GM12878 (cell line): ENCODE results near the gene SUSD1. TPM values are rescaled to one million over a fixed set of nuclear protein-coding genes. Genes with fewer than 3 reads are reported as not detected.

Experiments used
- BMI1 ChIP-seq: fragments of 450-650 bp; IDR thresholded peaks from 2 replicates; pipeline ENCODE4 v1.6.1; 2016; ENCODE audit warnings: mild to moderate bottlenecking, moderate library complexity, borderline replicate concordance
- DPF2 ChIP-seq: fragments of 450-650 bp; IDR thresholded peaks from 2 replicates; pipeline ENCODE4 v1.6.1; 2017; ENCODE audit warnings: mild to moderate bottlenecking
- NFXL1 ChIP-seq: fragments of 450-650 bp; IDR thresholded peaks from 2 replicates; pipeline ENCODE4 v1.6.1; 2017; ENCODE audit warnings: antibody characterized with exemption, mild to moderate bottlenecking, borderline replicate concordance
- NR2C2 ChIP-seq: IDR thresholded peaks from 2 replicates; pipeline ENCODE4 v1.6.1; 2011; ENCODE audit warnings: borderline replicate concordance, low read depth; ENCODE audit not compliant: control insufficient read depth, insufficient read length
- RAD51 ChIP-seq: fragments of 450-650 bp; IDR thresholded peaks from 2 replicates; pipeline ENCODE4 v1.6.1; 2016; ENCODE audit warnings: moderate library complexity, mild to moderate bottlenecking, inconsistent platforms
- RUNX3 ChIP-seq: IDR thresholded peaks from 2 replicates; pipeline ENCODE4 v1.6.1; 2012; ENCODE audit warnings: low read length, inconsistent platforms
- SPI1 ChIP-seq: IDR thresholded peaks from 2 replicates; pipeline ENCODE4 v1.6.1; 2011; ENCODE audit warnings: low read depth, mild to moderate bottlenecking, low read length, moderate library complexity, borderline replicate concordance; ENCODE audit not compliant: insufficient read depth
- WRNIP1 ChIP-seq: IDR thresholded peaks from 2 replicates; pipeline ENCODE4 v1.6.1; 2011; ENCODE audit warnings: low read depth, low read length, improper control_type of control experiment, borderline replicate concordance
- ZNF217 ChIP-seq: fragments of 450-650 bp; IDR thresholded peaks from 2 replicates; pipeline ENCODE4 v1.6.1; 2017; ENCODE audit warnings: antibody characterized with exemption, mild to moderate bottlenecking
- polyA plus RNA-seq, 11 experiments: library from polyadenylated mRNA; depleted of rRNA in 4 of 11; unstranded in 6 of 11; stranded (reverse) in 5 of 11; fragments of >200 nt; fragmentation: Nextera tagmentation in 4 of 11; fragmentation: Illumina TruSeq in 1 of 11; extraction: Ambion mirVana in 4 of 11; extraction: Trizol in 1 of 11; gene quantifications; 1 replicate in 1 of 11; 2 replicates in 10 of 11; pipeline versions ENCODE4 v1.2.1 to v1.2.3, GENCODE V29; 2011 to 2016; ENCODE audit warnings: inconsistent platforms in 2 of 11, missing spikeins in 2 of 11, low read depth in 1 of 11
- total RNA-seq, 4 experiments: library from RNA; depleted of rRNA in 3 of 4; stranded (reverse); fragments of >200 nt in 3 of 4; fragmentation: Illumina TruSeq in 1 of 4; extraction: Trizol in 1 of 4; gene quantifications; 2 replicates each; pipeline versions ENCODE4 v1.2.1 to v1.2.3, GENCODE V29; 2013 to 2021
- TF ChIP-seq, protein P1 (sequence below): fragments of 450-650 bp; IDR thresholded peaks from 2 replicates; pipeline ENCODE4 v1.6.1; 2017; ENCODE audit warnings: mild to moderate bottlenecking, low read depth, inconsistent platforms; ENCODE audit not compliant: poor library complexity, severe bottlenecking
- TF ChIP-seq, protein P2 (sequence below): fragments of 450-650 bp; formaldehyde crosslinking; IDR thresholded peaks from 2 replicates; pipeline ENCODE4 v1.4.0; 2020; ENCODE audit warnings: mild to moderate bottlenecking, moderate library complexity
- TF ChIP-seq, protein P3 (sequence below): fragments of 450-650 bp; formaldehyde crosslinking; IDR thresholded peaks from 2 replicates; pipeline ENCODE4 v1.5.0; 2022; ENCODE audit warnings: mild to moderate bottlenecking, missing genetic modification characterization
- TF ChIP-seq, protein P4 (sequence below): IDR thresholded peaks from 2 replicates; pipeline ENCODE4 v1.6.1; 2012; ENCODE audit warnings: improper control_type of control experiment, low read depth, low read length; ENCODE audit not compliant: insufficient replicate concordance

Gene SUSD1
- total and polyA plus RNA-seq, 10 of the 15 experiments (the other 5 are each of a cell fraction or from before 2014, with no cell fraction given): 6.7 to 20.8 (median 13.2) TPM

DNA sequence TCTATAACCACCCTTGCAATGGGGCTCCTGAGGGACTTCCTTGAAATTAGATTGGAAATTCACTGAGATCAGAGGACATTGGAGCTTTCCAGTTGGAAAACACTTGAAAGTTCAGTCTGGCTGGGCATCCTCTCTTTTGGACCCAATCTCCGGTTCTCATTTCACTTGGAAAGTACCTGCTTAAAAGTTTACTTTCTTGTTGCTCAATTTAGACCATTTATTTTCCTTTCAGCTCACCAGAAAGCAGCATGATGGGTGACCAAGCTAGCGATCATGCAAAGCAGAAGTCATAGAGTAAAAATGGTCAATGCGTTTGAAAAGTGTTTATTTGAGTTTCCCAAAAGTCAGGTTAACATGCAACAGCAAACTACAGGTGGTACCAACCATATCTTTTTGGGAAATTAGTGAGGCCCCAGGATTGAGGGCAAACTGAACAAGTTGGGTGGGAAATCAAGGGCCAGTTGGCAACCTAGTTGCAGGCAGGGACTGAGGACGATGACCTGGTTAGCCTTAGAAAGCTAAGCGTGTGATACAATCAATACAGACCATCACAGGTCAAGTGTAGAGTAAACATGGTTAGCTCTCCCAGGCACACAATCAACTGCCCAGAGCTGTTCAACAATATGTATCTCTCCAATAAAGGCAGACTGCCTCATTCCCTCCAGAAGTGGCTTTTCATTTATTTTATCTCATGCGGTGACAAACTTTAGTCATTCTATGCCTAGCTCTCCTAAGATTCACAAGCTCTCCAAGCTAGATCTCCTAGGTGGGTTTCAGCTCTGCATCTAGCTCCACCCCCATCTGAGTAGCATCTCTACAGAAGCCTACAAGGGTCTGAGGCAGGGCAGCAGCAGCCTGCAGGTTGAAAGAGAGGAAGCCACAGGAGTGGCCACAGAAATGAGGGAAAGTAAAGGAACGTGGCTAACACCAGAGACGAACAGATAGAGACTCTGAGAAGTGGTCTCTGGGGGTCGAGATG is 141.6 kb downstream of the SUSD1 start (continued):
- TF ChIP-seq, protein P1, sequence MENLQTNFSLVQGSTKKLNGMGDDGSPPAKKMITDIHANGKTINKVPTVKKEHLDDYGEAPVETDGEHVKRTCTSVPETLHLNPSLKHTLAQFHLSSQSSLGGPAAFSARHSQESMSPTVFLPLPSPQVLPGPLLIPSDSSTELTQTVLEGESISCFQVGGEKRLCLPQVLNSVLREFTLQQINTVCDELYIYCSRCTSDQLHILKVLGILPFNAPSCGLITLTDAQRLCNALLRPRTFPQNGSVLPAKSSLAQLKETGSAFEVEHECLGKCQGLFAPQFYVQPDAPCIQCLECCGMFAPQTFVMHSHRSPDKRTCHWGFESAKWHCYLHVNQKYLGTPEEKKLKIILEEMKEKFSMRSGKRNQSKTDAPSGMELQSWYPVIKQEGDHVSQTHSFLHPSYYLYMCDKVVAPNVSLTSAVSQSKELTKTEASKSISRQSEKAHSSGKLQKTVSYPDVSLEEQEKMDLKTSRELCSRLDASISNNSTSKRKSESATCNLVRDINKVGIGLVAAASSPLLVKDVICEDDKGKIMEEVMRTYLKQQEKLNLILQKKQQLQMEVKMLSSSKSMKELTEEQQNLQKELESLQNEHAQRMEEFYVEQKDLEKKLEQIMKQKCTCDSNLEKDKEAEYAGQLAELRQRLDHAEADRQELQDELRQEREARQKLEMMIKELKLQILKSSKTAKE: peak; percentile 28
- TF ChIP-seq RUNX3 (no peak), DPF2 (no peak), RAD51 (no peak), ZNF217 (no peak), WRNIP1 (no peak), NR2C2 (no peak), NFXL1 (no peak), BMI1 (no peak), SPI1 (peak; percentile 53; the same call in 1 of the 2 replicates)
- TF ChIP-seq, protein P2, sequence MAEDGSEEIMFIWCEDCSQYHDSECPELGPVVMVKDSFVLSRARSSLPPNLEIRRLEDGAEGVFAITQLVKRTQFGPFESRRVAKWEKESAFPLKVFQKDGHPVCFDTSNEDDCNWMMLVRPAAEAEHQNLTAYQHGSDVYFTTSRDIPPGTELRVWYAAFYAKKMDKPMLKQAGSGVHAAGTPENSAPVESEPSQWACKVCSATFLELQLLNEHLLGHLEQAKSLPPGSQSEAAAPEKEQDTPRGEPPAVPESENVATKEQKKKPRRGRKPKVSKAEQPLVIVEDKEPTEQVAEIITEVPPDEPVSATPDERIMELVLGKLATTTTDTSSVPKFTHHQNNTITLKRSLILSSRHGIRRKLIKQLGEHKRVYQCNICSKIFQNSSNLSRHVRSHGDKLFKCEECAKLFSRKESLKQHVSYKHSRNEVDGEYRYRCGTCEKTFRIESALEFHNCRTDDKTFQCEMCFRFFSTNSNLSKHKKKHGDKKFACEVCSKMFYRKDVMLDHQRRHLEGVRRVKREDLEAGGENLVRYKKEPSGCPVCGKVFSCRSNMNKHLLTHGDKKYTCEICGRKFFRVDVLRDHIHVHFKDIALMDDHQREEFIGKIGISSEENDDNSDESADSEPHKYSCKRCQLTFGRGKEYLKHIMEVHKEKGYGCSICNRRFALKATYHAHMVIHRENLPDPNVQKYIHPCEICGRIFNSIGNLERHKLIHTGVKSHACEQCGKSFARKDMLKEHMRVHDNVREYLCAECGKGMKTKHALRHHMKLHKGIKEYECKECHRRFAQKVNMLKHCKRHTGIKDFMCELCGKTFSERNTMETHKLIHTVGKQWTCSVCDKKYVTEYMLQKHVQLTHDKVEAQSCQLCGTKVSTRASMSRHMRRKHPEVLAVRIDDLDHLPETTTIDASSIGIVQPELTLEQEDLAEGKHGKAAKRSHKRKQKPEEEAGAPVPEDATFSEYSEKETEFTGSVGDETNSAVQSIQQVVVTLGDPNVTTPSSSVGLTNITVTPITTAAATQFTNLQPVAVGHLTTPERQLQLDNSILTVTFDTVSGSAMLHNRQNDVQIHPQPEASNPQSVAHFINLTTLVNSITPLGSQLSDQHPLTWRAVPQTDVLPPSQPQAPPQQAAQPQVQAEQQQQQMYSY (CRISPR knock-in tag): no peak
- TF ChIP-seq, protein P3, sequence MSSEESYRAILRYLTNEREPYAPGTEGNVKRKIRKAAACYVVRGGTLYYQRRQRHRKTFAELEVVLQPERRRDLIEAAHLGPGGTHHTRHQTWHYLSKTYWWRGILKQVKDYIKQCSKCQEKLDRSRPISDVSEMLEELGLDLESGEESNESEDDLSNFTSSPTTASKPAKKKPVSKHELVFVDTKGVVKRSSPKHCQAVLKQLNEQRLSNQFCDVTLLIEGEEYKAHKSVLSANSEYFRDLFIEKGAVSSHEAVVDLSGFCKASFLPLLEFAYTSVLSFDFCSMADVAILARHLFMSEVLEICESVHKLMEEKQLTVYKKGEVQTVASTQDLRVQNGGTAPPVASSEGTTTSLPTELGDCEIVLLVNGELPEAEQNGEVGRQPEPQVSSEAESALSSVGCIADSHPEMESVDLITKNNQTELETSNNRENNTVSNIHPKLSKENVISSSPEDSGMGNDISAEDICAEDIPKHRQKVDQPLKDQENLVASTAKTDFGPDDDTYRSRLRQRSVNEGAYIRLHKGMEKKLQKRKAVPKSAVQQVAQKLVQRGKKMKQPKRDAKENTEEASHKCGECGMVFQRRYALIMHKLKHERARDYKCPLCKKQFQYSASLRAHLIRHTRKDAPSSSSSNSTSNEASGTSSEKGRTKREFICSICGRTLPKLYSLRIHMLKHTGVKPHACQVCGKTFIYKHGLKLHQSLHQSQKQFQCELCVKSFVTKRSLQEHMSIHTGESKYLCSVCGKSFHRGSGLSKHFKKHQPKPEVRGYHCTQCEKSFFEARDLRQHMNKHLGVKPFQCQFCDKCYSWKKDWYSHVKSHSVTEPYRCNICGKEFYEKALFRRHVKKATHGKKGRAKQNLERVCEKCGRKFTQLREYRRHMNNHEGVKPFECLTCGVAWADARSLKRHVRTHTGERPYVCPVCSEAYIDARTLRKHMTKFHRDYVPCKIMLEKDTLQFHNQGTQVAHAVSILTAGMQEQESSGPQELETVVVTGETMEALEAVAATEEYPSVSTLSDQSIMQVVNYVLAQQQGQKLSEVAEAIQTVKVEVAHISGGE (CRISPR knock-in tag): 0 out of 2 replicates have a peak, but pooled peaks have one; percentile 14
- TF ChIP-seq, protein P4, sequence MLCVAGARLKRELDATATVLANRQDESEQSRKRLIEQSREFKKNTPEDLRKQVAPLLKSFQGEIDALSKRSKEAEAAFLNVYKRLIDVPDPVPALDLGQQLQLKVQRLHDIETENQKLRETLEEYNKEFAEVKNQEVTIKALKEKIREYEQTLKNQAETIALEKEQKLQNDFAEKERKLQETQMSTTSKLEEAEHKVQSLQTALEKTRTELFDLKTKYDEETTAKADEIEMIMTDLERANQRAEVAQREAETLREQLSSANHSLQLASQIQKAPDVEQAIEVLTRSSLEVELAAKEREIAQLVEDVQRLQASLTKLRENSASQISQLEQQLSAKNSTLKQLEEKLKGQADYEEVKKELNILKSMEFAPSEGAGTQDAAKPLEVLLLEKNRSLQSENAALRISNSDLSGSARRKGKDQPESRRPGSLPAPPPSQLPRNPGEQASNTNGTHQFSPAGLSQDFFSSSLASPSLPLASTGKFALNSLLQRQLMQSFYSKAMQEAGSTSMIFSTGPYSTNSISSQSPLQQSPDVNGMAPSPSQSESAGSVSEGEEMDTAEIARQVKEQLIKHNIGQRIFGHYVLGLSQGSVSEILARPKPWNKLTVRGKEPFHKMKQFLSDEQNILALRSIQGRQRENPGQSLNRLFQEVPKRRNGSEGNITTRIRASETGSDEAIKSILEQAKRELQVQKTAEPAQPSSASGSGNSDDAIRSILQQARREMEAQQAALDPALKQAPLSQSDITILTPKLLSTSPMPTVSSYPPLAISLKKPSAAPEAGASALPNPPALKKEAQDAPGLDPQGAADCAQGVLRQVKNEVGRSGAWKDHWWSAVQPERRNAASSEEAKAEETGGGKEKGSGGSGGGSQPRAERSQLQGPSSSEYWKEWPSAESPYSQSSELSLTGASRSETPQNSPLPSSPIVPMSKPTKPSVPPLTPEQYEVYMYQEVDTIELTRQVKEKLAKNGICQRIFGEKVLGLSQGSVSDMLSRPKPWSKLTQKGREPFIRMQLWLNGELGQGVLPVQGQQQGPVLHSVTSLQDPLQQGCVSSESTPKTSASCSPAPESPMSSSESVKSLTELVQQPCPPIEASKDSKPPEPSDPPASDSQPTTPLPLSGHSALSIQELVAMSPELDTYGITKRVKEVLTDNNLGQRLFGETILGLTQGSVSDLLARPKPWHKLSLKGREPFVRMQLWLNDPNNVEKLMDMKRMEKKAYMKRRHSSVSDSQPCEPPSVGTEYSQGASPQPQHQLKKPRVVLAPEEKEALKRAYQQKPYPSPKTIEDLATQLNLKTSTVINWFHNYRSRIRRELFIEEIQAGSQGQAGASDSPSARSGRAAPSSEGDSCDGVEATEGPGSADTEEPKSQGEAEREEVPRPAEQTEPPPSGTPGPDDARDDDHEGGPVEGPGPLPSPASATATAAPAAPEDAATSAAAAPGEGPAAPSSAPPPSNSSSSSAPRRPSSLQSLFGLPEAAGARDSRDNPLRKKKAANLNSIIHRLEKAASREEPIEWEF: peak; percentile 14
